Right atrium auricular region (tissue), 2 donors: Measurements from ENCODE around the gene F13A1. TPM values are rescaled to one million over a fixed set of nuclear protein-coding genes. Genes with fewer than 3 reads are reported as not detected.

Experiments
- DNase-seq: peaks from one replicate; pipeline ENCODE4 v3.0.0-alpha.2; 2019; ENCODE audit warnings: low spot score
- H3K27ac ChIP-seq, 2 donors: fragments of 200-600 bp; sonication (generic); 1 replicate in 1 of 2; 2 replicates in 1 of 2; pipeline ENCODE4 v1.5.1; 2016 to 2019
- H3K27me3 ChIP-seq, 2 donors: fragments of 200-600 bp; sonication (generic); one replicate each; pipeline versions ENCODE4 v1.5.1 to v1.6.0; 2017 to 2019
- H3K36me3 ChIP-seq: fragments of 200-600 bp; sonication (generic); one replicate; pipeline ENCODE4 v1.5.1; 2016
- H3K4me1 ChIP-seq, 2 donors: fragments of 200-600 bp; sonication (generic); one replicate each; pipeline versions ENCODE4 v1.5.1 to v1.6.0; 2017 to 2019
- H3K4me3 ChIP-seq, 2 donors: fragments of 200-600 bp; sonication (generic); 1 replicate in 1 of 2; 2 replicates in 1 of 2; pipeline ENCODE4 v1.5.1; 2017 to 2019; ENCODE audit warnings: mild to moderate bottlenecking in 1 of 2, moderate library complexity in 1 of 2
- H3K9me3 ChIP-seq, 2 donors: fragments of 200-600 bp; sonication (generic); one replicate each; pipeline ENCODE4 v1.5.1; 2019
- total RNA-seq, 2 donors: library from RNA; depleted of rRNA; stranded (reverse); fragments of >200 nt; gene quantifications; one replicate each; pipeline ENCODE4 v1.1.0, GENCODE V29; 2016
- TF ChIP-seq, protein P1 (sequence below), 2 donors: fragments of 200-600 bp; sonication (generic); IDR thresholded peaks; one replicate each; pipeline ENCODE4 v1.5.1; 2019; ENCODE audit warnings: antibody characterized with exemption in 2 of 2

The F13A1 gene
- total RNA-seq, 2 donors from 2014 or later = 30.4 to 33.2 TPM

DNA sequence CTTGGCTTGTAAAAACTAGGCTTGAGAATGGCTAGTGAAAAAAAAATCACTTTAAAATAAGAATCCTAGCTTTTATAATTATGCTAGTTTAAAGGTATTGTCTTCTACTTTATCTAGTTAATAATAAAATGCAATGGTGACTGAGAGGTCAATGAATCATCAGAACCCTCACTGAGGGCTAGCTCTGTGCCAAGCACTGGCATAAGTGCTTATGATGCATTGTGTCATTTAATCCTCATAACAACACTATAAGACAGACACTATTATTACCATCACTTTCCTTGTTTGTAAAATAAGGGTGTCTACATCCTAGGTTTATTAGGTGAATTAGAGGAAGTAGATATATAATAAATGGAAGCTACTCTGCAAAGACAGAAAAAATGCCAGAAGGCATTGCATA lies 144.3 kb downstream of the F13A1 start:
- no peak for DNase-seq
- H3K4me1 ChIP-seq = no peaks in the 10 kb centered on the region
- TF ChIP-seq, protein P1, sequence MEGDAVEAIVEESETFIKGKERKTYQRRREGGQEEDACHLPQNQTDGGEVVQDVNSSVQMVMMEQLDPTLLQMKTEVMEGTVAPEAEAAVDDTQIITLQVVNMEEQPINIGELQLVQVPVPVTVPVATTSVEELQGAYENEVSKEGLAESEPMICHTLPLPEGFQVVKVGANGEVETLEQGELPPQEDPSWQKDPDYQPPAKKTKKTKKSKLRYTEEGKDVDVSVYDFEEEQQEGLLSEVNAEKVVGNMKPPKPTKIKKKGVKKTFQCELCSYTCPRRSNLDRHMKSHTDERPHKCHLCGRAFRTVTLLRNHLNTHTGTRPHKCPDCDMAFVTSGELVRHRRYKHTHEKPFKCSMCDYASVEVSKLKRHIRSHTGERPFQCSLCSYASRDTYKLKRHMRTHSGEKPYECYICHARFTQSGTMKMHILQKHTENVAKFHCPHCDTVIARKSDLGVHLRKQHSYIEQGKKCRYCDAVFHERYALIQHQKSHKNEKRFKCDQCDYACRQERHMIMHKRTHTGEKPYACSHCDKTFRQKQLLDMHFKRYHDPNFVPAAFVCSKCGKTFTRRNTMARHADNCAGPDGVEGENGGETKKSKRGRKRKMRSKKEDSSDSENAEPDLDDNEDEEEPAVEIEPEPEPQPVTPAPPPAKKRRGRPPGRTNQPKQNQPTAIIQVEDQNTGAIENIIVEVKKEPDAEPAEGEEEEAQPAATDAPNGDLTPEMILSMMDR (IDR thresholded peaks at IDR 0.05) = no peak
- H3K36me3 ChIP-seq = no peaks in the 10 kb centered on the region
- H3K4me3 ChIP-seq = no peak overlapping the region
- H3K9me3 ChIP-seq = no peaks in the 10 kb centered on the region
- H3K27me3 ChIP-seq = no peaks in the 10 kb centered on the region
- H3K27ac ChIP-seq = no peak overlapping the region

DNA sequence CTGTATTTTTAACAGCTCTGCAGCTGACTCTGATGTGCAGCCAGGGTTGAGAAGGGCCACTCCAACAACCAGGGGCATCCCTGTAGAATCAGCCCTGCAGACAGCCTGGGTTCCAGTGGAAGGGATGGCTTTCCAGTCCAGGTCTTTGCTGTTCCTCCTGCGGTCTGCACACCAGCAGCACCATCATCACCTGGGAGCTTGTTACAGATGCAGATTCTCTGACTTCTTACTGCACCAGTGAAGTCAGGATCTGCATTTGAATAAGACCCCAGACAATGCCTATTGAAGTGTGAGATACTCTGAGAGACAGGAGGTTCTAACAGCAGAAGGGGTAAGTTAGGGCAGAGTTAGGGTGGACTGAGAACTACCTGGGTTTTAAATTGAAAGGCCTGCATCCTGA lies 151.3 kb downstream of the F13A1 start:
- Histone ChIP-seq H3K36me3 (no peaks in the 10 kb centered on the region), H3K9me3 (no peaks in the 10 kb centered on the region), H3K27me3 (no peaks in the 10 kb centered on the region), H3K4me1 (no peaks in the 10 kb centered on the region), H3K27ac (no peak overlapping the region), H3K4me3 (no peak overlapping the region)
- no peak for DNase-seq
- TF ChIP-seq, protein P1 (IDR thresholded peaks at IDR 0.05) = no peak

DNA sequence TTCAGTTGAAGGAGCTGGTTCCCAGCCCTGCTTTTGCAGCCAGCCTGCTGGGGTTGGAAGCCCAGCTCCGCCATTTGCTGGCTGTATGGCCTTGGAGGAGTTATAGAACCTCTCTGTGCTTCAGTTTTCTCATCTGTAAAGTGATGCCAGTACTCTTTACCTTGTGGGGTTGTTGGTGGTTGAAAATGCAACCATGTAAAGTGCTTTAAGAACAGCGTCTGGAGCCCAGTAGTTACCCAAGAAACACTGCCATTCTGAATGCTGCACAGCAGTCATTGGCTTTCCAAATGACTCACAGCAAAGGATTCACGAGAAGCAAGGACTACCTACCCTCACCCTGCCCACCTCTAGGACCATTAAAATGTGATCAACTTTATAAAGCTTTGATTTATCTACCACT lies 154.4 kb downstream of the F13A1 start:
- Histone ChIP-seq H3K9me3 (no peaks in the 10 kb centered on the region), H3K36me3 (no peaks in the 10 kb centered on the region), H3K27me3 (no peaks in the 10 kb centered on the region), H3K4me3 (no peak overlapping the region), H3K27ac (no peak overlapping the region), H3K4me1 (no peaks in the 10 kb centered on the region)
- TF ChIP-seq, protein P1 (IDR thresholded peaks at IDR 0.05) = no peak
- no peak for DNase-seq

DNA sequence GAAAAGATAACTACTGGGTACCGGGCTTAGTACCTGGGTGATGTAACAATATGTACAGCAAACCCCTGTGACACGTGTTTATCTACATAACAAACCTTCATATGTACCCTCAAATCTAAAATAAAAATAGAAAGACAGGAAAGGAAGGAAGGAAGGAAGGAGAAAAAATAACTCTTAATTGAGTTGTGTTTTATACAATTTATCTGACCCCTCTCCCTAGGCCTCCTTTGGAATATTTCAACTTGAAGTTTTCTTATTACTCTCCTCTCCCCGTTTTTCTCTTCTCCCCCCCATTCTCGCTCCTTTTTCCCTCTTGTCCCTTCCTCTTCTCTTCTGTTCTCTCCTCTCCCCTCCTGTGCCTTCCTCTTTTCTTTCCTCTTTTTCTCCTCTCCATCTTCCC lies 156.1 kb downstream of the F13A1 start:
- Histone ChIP-seq H3K9me3 (no peaks in the 10 kb centered on the region), H3K27ac (no peak overlapping the region), H3K4me3 (no peak overlapping the region), H3K4me1 (no peaks in the 10 kb centered on the region), H3K36me3 (no peaks in the 10 kb centered on the region), H3K27me3 (no peaks in the 10 kb centered on the region)
- TF ChIP-seq, protein P1 (IDR thresholded peaks at IDR 0.05) = no peak
- DNase-seq = no peak

DNA sequence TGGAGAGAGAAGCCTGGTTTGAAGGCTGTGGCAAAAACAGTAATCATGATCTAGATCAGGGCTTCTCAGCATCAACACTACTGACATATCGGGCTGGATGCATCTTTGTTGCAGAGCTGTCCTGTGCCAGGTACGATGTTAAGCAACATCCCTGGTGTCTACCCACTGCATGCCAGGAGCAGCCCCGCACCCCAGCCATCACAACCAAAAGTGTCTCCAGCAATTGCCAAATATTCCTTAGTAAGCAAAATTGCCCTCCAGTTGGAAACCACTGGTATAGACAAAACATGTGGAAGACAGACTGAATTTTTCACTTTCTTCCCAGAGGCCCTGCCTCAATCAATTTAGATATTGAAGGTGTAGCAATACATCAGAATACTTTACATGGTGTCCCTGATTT lies 166.1 kb downstream of the F13A1 start:
- Histone ChIP-seq H3K4me1 (no peaks in the 10 kb centered on the region), H3K27me3 (no peaks in the 10 kb centered on the region), H3K27ac (no peak overlapping the region), H3K36me3 (no peaks in the 10 kb centered on the region), H3K4me3 (no peak overlapping the region), H3K9me3 (no peaks in the 10 kb centered on the region)
- no peak for DNase-seq
- TF ChIP-seq, protein P1 (IDR thresholded peaks at IDR 0.05) = no peak

DNA sequence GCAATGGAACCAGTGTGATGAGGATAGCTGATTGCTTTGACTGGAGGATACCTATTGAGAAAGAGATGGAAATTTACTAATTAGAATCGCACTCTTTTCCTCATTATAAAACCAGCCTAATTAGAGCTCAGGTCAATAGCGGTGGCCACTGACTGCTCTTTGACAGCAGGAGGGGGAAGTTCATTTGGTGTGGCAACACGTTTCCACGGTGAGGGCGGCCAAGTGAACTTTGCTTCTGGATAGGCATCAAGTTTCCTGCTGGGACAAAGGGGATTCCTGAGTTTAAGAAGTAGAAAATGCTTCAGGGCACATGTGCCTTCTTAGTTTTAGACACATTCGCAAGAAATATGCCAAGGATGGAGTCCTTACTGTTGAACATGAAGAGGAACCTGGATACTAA lies 168.4 kb downstream of the F13A1 start:
- H3K4me1 ChIP-seq = no peaks in the 10 kb centered on the region
- no peak overlapping the region for H3K27ac ChIP-seq
- H3K36me3 ChIP-seq = no peaks in the 10 kb centered on the region
- H3K27me3 ChIP-seq = no peaks in the 10 kb centered on the region
- H3K9me3 ChIP-seq = peaks cover 0 to under 1% of the 10 kb centered on the region in 2 donors
- no peak for DNase-seq
- TF ChIP-seq, protein P1 (IDR thresholded peaks at IDR 0.05) = no peak
- H3K4me3 ChIP-seq = no peak overlapping the region
